Measurements from ENCODE around the gene VWA3A. TPM values are rescaled to one million over a fixed set of nuclear protein-coding genes. Genes with fewer than 3 reads are reported as not detected.

VWA3A gene
- total RNA-seq, 2 experiments from 2014 or later, result 0.27 to 0.47 TPM

DNA sequence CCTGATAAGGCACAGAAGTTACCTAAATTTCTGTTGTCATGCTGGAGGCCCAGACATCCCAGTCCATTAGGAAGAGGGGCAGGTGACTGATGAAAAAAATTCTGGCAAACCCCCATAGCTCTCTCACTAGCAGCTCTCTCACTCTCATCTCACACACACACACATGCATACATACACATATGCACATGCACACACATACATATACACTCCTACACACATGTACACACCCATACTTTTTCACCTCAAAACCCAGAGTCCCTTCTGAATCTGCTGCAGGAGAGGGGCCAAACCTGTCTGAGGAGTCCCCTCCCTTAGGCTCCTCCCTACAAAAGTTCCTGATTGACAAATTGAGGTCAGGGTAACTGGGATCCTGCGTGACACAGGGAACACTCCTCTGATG is 47.4 kb downstream of the VWA3A start:
- no peak overlapping the region for H3K4me3 Mint-ChIP-seq
- peaks cover under 1% of the 10 kb centered on the region for H3K27me3 Mint-ChIP-seq
- no peak for DNase-seq
- no peak overlapping the region for H3K4me3 ChIP-seq (ENCODE audit: low read length)
- H3K4me1 ChIP-seq (ENCODE audit: insufficient read depth, low read length), result no peaks in the 10 kb centered on the region
- TF ChIP-seq, protein P1, sequence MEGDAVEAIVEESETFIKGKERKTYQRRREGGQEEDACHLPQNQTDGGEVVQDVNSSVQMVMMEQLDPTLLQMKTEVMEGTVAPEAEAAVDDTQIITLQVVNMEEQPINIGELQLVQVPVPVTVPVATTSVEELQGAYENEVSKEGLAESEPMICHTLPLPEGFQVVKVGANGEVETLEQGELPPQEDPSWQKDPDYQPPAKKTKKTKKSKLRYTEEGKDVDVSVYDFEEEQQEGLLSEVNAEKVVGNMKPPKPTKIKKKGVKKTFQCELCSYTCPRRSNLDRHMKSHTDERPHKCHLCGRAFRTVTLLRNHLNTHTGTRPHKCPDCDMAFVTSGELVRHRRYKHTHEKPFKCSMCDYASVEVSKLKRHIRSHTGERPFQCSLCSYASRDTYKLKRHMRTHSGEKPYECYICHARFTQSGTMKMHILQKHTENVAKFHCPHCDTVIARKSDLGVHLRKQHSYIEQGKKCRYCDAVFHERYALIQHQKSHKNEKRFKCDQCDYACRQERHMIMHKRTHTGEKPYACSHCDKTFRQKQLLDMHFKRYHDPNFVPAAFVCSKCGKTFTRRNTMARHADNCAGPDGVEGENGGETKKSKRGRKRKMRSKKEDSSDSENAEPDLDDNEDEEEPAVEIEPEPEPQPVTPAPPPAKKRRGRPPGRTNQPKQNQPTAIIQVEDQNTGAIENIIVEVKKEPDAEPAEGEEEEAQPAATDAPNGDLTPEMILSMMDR (IDR thresholded peaks at IDR 0.05), result no peak
- ChIA-PET CTCF (no interaction called here), POLR2A (no interaction called here)
- H3K27ac Mint-ChIP-seq, result no peak overlapping the region
- ATAC-seq (ENCODE audit: poor library complexity), result no peak
- H3K9me3 Mint-ChIP-seq, result no peaks in the 10 kb centered on the region
- H3K36me3 Mint-ChIP-seq (ENCODE audit: low read depth), result no peaks in the 10 kb centered on the region
- H3K36me3 ChIP-seq (ENCODE audit: insufficient read depth, low read length), result no peaks in the 10 kb centered on the region
- intact Hi-C loops (cut with DNase I, micrococcal nuclease), result no loop called here
- no peak overlapping the region for H3K27ac ChIP-seq (ENCODE audit: low read depth in 1 of 2, low read length in 2 of 2)
- H3K27me3 ChIP-seq (ENCODE audit: control insufficient read depth in 1 of 2, insufficient read depth in 2 of 2, low read length in 2 of 2), result peaks cover 0 to 2% of the 10 kb centered on the region in 2 experiments
- H3K4me1 Mint-ChIP-seq (ENCODE audit: low read depth), result no peaks in the 10 kb centered on the region
- no peaks in the 10 kb centered on the region for H3K9me3 ChIP-seq (ENCODE audit: control insufficient read depth in 1 of 2, insufficient read depth in 1 of 2, low read length in 2 of 2)

DNA sequence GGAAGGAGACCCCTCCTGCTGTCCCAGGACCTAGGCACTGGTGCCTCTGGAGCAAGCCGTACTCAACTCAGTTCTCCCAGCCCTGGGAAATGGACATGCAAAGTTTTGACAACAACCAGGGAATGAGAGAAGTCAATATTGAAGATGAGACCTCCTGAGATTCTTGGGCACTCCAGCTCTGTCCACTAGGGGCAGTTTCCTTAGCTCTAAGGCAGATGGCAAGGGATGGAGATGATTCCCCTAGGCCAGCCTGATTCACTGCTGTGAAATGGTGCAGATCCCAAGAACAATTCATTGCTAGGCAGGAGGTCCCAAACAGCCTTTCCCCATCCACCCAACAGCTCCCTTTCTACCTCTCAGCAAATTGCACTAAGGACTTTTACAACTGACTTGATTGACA is 49.4 kb downstream of the VWA3A start:
- intact Hi-C loops (cut with DNase I, micrococcal nuclease), result no loop called here
- TF ChIP-seq, protein P1 (IDR thresholded peaks at IDR 0.05), result no peak
- Mint-ChIP-seq H3K36me3 (ENCODE audit: low read depth) (no peaks in the 10 kb centered on the region), H3K9me3 (no peaks in the 10 kb centered on the region), H3K27ac (no peak overlapping the region), H3K27me3 (peaks cover 3% of the 10 kb centered on the region), H3K4me3 (no peak overlapping the region), H3K4me1 (ENCODE audit: low read depth) (no peaks in the 10 kb centered on the region)
- ATAC-seq (ENCODE audit: poor library complexity) (no peak), DNase-seq (no peak)
- Histone ChIP-seq H3K9me3 (ENCODE audit: control insufficient read depth in 1 of 2, insufficient read depth in 1 of 2, low read length in 2 of 2) (no peaks in the 10 kb centered on the region), H3K4me1 (ENCODE audit: insufficient read depth, low read length) (no peaks in the 10 kb centered on the region), H3K27ac (ENCODE audit: low read depth in 1 of 2, low read length in 2 of 2) (no peak overlapping the region), H3K27me3 (ENCODE audit: control insufficient read depth in 1 of 2, insufficient read depth in 2 of 2, low read length in 2 of 2) (peaks cover 0 to 2% of the 10 kb centered on the region in 2 experiments), H3K36me3 (ENCODE audit: insufficient read depth, low read length) (no peaks in the 10 kb centered on the region), H3K4me3 (ENCODE audit: low read length) (no peak overlapping the region)
- POLR2A ChIA-PET, result interaction anchor here (0.5 kb wide), 1 partner anchor 43 kb away, joined by 4 read pairs; no protein-coding TSS in a partner anchor
- CTCF ChIA-PET, result no interaction called here

DNA sequence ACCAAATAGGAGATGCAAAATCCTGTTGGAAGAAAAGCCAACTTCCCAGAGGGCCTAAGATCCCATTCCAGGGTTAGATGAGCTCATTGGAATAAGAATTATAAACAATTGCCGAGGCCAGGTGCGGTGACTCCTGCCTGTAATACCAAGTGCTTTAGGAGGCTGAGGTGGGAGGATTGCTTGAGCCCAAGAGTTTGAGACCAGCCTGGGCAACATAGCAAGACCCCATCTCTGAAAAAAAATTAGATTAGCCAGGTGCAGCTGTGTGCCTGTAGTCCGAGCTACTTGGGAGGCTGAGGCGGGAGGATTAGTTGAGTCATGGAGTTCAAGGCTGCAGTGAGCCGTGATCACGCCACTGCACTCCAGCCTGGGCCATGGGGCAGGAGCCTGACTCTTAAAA is 52.2 kb downstream of the VWA3A start:
- no peak for DNase-seq
- Histone ChIP-seq H3K4me3 (ENCODE audit: low read length) (no peak overlapping the region), H3K36me3 (ENCODE audit: insufficient read depth, low read length) (no peaks in the 10 kb centered on the region), H3K9me3 (ENCODE audit: control insufficient read depth in 1 of 2, insufficient read depth in 1 of 2, low read length in 2 of 2) (no peaks in the 10 kb centered on the region), H3K4me1 (ENCODE audit: insufficient read depth, low read length) (no peaks in the 10 kb centered on the region), H3K27me3 (ENCODE audit: control insufficient read depth in 1 of 2, insufficient read depth in 2 of 2, low read length in 2 of 2) (no peaks in the 10 kb centered on the region), H3K27ac (ENCODE audit: low read depth in 1 of 2, low read length in 2 of 2) (no peak overlapping the region)
- Mint-ChIP-seq H3K9me3 (no peaks in the 10 kb centered on the region), H3K4me1 (ENCODE audit: low read depth) (no peaks in the 10 kb centered on the region), H3K4me3 (no peak overlapping the region), H3K27ac (no peak overlapping the region), H3K27me3 (peaks cover 3% of the 10 kb centered on the region), H3K36me3 (ENCODE audit: low read depth) (no peaks in the 10 kb centered on the region)
- POLR2A ChIA-PET, result interaction anchor here (1.0 kb wide), 1 partner anchor 31 kb away, joined by 3 read pairs; no protein-coding TSS in a partner anchor
- CTCF ChIA-PET, result no interaction called here
- TF ChIP-seq, protein P1 (IDR thresholded peaks at IDR 0.05), result no peak
- intact Hi-C loops (cut with DNase I, micrococcal nuclease), result no loop called here
- ATAC-seq (ENCODE audit: poor library complexity), result no peak

Data from CD4-positive, alpha-beta T cell (primary cell).